Panc1 (cell line): ENCODE measurements around the gene CHST6.

Source experiments
- POLR2AphosphoS5 ChIP-seq: IDR thresholded peaks from 2 replicates; pipeline ENCODE4 v1.6.1; 2012; ENCODE audit warnings: mild to moderate bottlenecking, low read depth, low read length, moderate library complexity
- SIN3A ChIP-seq: IDR thresholded peaks from 2 replicates; pipeline ENCODE4 v1.6.1; 2012; ENCODE audit warnings: low read depth, mild to moderate bottlenecking, low read length, moderate library complexity, borderline replicate concordance; ENCODE audit not compliant: insufficient read depth
- TF ChIP-seq, protein P1 (sequence below): fragments of 450-650 bp; IDR thresholded peaks from 2 replicates; pipeline ENCODE4 v1.5.1; 2017; ENCODE audit warnings: mild to moderate bottlenecking
- TF ChIP-seq, protein P2 (sequence below), 2 experiments: IDR thresholded peaks; 2 replicates each; pipeline ENCODE4 v1.6.1; 2011 to 2012; ENCODE audit warnings: low read depth in 2 of 2, control low read depth in 1 of 2, low read length in 1 of 2, mild to moderate bottlenecking in 1 of 2, moderate library complexity in 1 of 2; ENCODE audit not compliant: insufficient read depth in 1 of 2

DNA sequence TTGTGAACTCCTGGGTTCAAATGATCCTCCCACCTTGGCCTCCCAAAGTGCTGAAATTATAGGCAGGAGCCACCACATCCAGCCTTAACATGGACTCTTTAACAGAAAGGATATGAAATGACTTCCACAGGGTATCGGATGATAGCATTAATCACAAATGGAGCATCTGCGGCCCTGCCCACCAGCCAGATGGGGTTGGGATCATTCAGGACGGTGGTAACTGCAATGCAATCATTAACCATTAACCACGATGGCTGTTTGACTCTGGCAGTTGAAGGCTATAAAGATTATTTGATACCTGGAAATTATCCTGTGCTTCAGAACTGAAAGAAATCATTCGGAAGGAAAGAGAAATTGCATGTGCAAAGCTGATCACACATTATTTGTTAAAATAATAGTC lies 46.0 kb upstream of the CHST6 start:
- TF ChIP-seq, protein P1, sequence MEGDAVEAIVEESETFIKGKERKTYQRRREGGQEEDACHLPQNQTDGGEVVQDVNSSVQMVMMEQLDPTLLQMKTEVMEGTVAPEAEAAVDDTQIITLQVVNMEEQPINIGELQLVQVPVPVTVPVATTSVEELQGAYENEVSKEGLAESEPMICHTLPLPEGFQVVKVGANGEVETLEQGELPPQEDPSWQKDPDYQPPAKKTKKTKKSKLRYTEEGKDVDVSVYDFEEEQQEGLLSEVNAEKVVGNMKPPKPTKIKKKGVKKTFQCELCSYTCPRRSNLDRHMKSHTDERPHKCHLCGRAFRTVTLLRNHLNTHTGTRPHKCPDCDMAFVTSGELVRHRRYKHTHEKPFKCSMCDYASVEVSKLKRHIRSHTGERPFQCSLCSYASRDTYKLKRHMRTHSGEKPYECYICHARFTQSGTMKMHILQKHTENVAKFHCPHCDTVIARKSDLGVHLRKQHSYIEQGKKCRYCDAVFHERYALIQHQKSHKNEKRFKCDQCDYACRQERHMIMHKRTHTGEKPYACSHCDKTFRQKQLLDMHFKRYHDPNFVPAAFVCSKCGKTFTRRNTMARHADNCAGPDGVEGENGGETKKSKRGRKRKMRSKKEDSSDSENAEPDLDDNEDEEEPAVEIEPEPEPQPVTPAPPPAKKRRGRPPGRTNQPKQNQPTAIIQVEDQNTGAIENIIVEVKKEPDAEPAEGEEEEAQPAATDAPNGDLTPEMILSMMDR, result no peak
- TF ChIP-seq SIN3A, result no peak
- TF ChIP-seq, protein P2, sequence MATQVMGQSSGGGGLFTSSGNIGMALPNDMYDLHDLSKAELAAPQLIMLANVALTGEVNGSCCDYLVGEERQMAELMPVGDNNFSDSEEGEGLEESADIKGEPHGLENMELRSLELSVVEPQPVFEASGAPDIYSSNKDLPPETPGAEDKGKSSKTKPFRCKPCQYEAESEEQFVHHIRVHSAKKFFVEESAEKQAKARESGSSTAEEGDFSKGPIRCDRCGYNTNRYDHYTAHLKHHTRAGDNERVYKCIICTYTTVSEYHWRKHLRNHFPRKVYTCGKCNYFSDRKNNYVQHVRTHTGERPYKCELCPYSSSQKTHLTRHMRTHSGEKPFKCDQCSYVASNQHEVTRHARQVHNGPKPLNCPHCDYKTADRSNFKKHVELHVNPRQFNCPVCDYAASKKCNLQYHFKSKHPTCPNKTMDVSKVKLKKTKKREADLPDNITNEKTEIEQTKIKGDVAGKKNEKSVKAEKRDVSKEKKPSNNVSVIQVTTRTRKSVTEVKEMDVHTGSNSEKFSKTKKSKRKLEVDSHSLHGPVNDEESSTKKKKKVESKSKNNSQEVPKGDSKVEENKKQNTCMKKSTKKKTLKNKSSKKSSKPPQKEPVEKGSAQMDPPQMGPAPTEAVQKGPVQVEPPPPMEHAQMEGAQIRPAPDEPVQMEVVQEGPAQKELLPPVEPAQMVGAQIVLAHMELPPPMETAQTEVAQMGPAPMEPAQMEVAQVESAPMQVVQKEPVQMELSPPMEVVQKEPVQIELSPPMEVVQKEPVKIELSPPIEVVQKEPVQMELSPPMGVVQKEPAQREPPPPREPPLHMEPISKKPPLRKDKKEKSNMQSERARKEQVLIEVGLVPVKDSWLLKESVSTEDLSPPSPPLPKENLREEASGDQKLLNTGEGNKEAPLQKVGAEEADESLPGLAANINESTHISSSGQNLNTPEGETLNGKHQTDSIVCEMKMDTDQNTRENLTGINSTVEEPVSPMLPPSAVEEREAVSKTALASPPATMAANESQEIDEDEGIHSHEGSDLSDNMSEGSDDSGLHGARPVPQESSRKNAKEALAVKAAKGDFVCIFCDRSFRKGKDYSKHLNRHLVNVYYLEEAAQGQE (IDR thresholded peaks at IDR 0.05; ENCODE audit: insufficient read depth in 1 of 2, low read depth in 2 of 2, low read length in 1 of 2), result no peak
- TF ChIP-seq POLR2AphosphoS5, result no peak
